Measurements from ENCODE around the gene ATXN7L1.

GRCh38 chr7:105913947-105914346 is 37.5 kb upstream of the ATXN7L1 start:
- TF ChIP-seq ZNF274 (IDR thresholded peaks at IDR 0.05; ENCODE audit: low read depth, low read length) (no peak), YY1 (IDR thresholded peaks at IDR 0.05; ENCODE audit: insufficient read depth, insufficient read length) (no peak), SUZ12 (IDR thresholded peaks at IDR 0.05; ENCODE audit: extremely low read depth, insufficient read depth, insufficient read length) (no peak)
